Mesenchymal stem cell (in vitro differentiated cells and primary cell): ENCODE results near the gene CBFA2T2.

Experiments
- DNase-seq: peaks from one replicate; pipeline ENCODE4 v3.0.0-alpha.2; 2013
- H2AFZ ChIP-seq: one replicate; pipeline ENCODE4 v1.6.1; 2013; ENCODE audit warnings: low read depth, mild to moderate bottlenecking, control low read depth, inconsistent platforms, low read length, moderate library complexity
- H2AK5ac ChIP-seq: 2 replicates; pipeline ENCODE4 v1.6.1; 2013; ENCODE audit warnings: low read length, moderate library complexity, mild to moderate bottlenecking, inconsistent platforms; ENCODE audit not compliant: severe bottlenecking
- H2BK120ac ChIP-seq: one replicate; pipeline ENCODE4 v1.6.1; 2013; ENCODE audit warnings: low read depth, mild to moderate bottlenecking, inconsistent platforms, low read length, moderate library complexity
- H2BK12ac ChIP-seq, 2 experiments: one replicate each; pipeline ENCODE4 v1.6.1; 2013; ENCODE audit warnings: inconsistent platforms in 2 of 2, low read length in 2 of 2, mild to moderate bottlenecking in 2 of 2, moderate library complexity in 2 of 2, control low read depth in 1 of 2
- H2BK15ac ChIP-seq: one replicate; pipeline ENCODE4 v1.6.1; 2013; ENCODE audit warnings: mild to moderate bottlenecking, low read depth, inconsistent platforms; ENCODE audit not compliant: poor library complexity, severe bottlenecking
- H2BK5ac ChIP-seq: 2 replicates; pipeline ENCODE4 v1.6.1; 2013; ENCODE audit warnings: low read depth, mild to moderate bottlenecking, low read length, control low read depth, inconsistent platforms; ENCODE audit not compliant: poor library complexity, severe bottlenecking
- H3K14ac ChIP-seq, 2 experiments: one replicate each; pipeline ENCODE4 v1.6.1; 2013; ENCODE audit warnings: inconsistent platforms in 2 of 2, low read length in 2 of 2, control low read depth in 1 of 2, mild to moderate bottlenecking in 1 of 2, moderate library complexity in 1 of 2
- H3K18ac ChIP-seq, 2 experiments: one replicate each; pipeline ENCODE4 v1.6.1; 2013; ENCODE audit warnings: inconsistent platforms in 2 of 2, low read length in 2 of 2, control low read depth in 1 of 2, low read depth in 1 of 2, mild to moderate bottlenecking in 1 of 2
- H3K23ac ChIP-seq, 2 experiments: one replicate each; pipeline ENCODE4 v1.6.1; 2013; ENCODE audit warnings: inconsistent platforms in 2 of 2, low read length in 2 of 2, mild to moderate bottlenecking in 2 of 2, moderate library complexity in 2 of 2, control low read depth in 1 of 2
- H3K27ac ChIP-seq: 2 replicates; pipeline ENCODE4 v1.5.1; 2013; ENCODE audit warnings: mild to moderate bottlenecking, moderate library complexity, low read length, control low read depth, inconsistent platforms; ENCODE audit not compliant: poor library complexity, severe bottlenecking
- H3K27me3 ChIP-seq, 2 experiments: 2 replicates each; pipeline versions ENCODE4 v1.6.1 to v1.7.0; 2013; ENCODE audit warnings: low read length in 2 of 2, mild to moderate bottlenecking in 2 of 2, moderate library complexity in 2 of 2, control low read depth in 1 of 2, inconsistent platforms in 1 of 2; ENCODE audit not compliant: control insufficient read depth in 1 of 2, insufficient read depth in 1 of 2
- H3K36me3 ChIP-seq, 2 experiments: 2 replicates each; pipeline versions ENCODE4 v1.6.1 to v1.7.0; 2013; ENCODE audit warnings: low read length in 2 of 2, control low read depth in 1 of 2, inconsistent platforms in 1 of 2, low read depth in 1 of 2, mild to moderate bottlenecking in 1 of 2; ENCODE audit not compliant: insufficient read depth in 2 of 2, control insufficient read depth in 1 of 2
- H3K4ac ChIP-seq, 2 experiments: one replicate each; pipeline ENCODE4 v1.6.1; 2013; ENCODE audit warnings: inconsistent platforms in 2 of 2, low read length in 2 of 2, mild to moderate bottlenecking in 2 of 2, moderate library complexity in 2 of 2, control low read depth in 1 of 2, low read depth in 1 of 2
- H3K4me1 ChIP-seq: 2 replicates; pipeline ENCODE4 v1.6.1; 2013; ENCODE audit warnings: low read depth, low read length, control low read depth; ENCODE audit not compliant: control insufficient read depth, insufficient read depth
- H3K4me2 ChIP-seq: 2 replicates; pipeline ENCODE4 v1.6.1; 2013; ENCODE audit warnings: low read length, mild to moderate bottlenecking, inconsistent platforms; ENCODE audit not compliant: poor library complexity, severe bottlenecking
- H3K4me3 ChIP-seq, 2 experiments: 2 replicates each; pipeline versions ENCODE4 v1.5.1 to v1.7.0; 2013; ENCODE audit warnings: low read length in 2 of 2, mild to moderate bottlenecking in 2 of 2, control low read depth in 1 of 2, low read depth in 1 of 2; ENCODE audit not compliant: insufficient read depth in 1 of 2
- H3K79me1 ChIP-seq: replicated peaks from 2 replicates; pipeline ENCODE4 v1.6.1; 2013; ENCODE audit warnings: mild to moderate bottlenecking, control low read depth, low read length, inconsistent platforms; ENCODE audit not compliant: poor library complexity, severe bottlenecking
- H3K9ac ChIP-seq: 2 replicates; pipeline ENCODE4 v1.7.0; 2013; ENCODE audit warnings: mild to moderate bottlenecking, low read length, moderate library complexity
- H3K9me3 ChIP-seq: 2 replicates; pipeline ENCODE4 v1.7.0; 2013; ENCODE audit warnings: mild to moderate bottlenecking, low read length; ENCODE audit not compliant: control insufficient read depth
- H4K8ac ChIP-seq: one replicate; pipeline ENCODE4 v1.6.1; 2013; ENCODE audit warnings: inconsistent platforms, mild to moderate bottlenecking, low read length, moderate library complexity
- H4K91ac ChIP-seq: one replicate; pipeline ENCODE4 v1.6.1; 2013; ENCODE audit warnings: mild to moderate bottlenecking, low read length, inconsistent platforms
- WGBS: methylation state at CpG from one replicate; pipeline ENCODE4 v1.1.7; 2013; ENCODE audit warnings: mixed read lengths; 5-methylcytosine and 5-hydroxymethylcytosine counted together

CBFA2T2 gene

DNA sequence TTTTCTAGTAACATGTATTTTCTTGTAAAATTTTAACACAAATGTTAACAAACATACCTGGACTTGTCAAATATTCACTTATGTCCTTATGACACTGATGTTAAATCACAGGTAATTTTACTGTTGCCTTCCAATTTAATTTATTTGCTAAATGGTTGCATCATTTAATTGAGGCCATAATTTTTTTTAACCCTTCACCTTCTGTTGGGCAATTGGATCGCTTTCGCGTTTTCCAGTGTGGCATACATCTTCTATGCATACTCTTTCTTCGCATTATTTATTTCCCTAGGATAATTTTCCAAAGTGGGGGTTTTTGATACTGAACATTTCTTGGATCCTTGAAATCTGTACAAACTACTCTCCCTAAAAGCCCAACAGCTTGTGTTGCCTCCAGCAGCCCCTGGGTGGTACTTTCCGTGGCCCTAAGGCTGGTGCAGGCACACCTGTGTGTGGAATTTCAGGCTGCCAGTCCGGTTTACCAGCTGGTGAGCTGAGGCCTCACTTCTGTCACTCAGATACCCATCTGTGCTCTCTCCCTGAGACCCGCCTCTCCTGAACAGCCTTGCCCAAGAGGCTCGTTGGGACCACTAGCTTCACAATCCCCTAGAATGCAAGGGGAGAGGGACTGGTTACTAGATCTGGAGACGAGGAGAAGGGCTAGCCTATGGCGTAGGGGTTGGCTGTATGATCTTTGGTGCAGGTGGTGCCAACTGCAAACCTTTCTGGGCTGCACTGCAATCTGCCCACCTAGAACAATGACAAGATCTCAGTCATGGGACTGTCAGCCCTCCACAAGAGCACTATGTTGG lies 161.1 kb downstream of the CBFA2T2 start:
- no peak overlapping the region for H2BK5ac ChIP-seq
- no peak overlapping the region for H3K18ac ChIP-seq
- H3K14ac ChIP-seq, result no peak overlapping the region
- H2BK12ac ChIP-seq, result no peak overlapping the region
- H3K4me3 ChIP-seq, result no peak overlapping the region
- H4K8ac ChIP-seq, result no peak overlapping the region
- peaks cover 2% of the 10 kb centered on the region for H3K79me1 ChIP-seq
- WGBS, result 86% methylated on average over 10 of the region's 10 CpGs
- peak overlapping the region in 1 of 2 experiments; percentile 79 for H3K23ac ChIP-seq
- peaks cover 0 to 3% of the 10 kb centered on the region in 2 experiments for H3K27me3 ChIP-seq
- H3K36me3 ChIP-seq, result peaks cover 3 to 21% of the 10 kb centered on the region in 2 experiments
- no peak overlapping the region for H2AK5ac ChIP-seq
- H4K91ac ChIP-seq, result no peak overlapping the region
- peaks cover 31% of the 10 kb centered on the region for H3K4me1 ChIP-seq
- H3K9ac ChIP-seq, result no peak overlapping the region
- H3K4me2 ChIP-seq, result no peak overlapping the region
- no peak overlapping the region for H2BK120ac ChIP-seq
- no peak overlapping the region for H3K27ac ChIP-seq
- no peak overlapping the region for H2AFZ ChIP-seq
- DNase-seq, result no peak
- no peak overlapping the region for H2BK15ac ChIP-seq
- H3K4ac ChIP-seq, result no peak overlapping the region
- no peaks in the 10 kb centered on the region for H3K9me3 ChIP-seq

DNA sequence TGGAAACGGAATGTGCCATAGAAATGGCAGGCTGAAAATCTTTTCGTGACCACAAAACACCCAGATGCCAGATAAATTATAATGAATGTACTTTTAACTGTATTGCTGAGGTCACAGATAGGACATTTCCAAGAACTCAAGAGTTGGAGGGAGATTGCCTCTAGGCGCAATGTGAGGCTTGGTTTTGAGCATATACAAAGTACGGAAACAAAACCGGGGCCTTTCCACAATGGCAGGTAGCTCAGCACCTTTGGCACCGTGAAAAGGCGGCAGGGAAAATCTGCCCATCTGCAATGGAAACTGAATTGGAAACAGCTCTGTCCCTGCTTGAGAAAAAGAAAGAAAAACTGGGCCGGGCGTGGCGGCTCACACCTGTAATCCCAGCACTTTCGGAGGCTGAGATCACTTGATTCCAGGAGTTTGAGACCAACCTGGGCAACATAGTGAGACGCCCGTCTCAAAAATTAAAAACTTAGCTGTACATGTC lies 161.7 kb downstream of the CBFA2T2 start:
- Histone ChIP-seq H4K8ac (no peak overlapping the region), H3K36me3 (peaks cover 0 to 24% of the 10 kb centered on the region in 2 experiments), H3K4me3 (no peak overlapping the region), H3K9me3 (no peaks in the 10 kb centered on the region), H2BK15ac (no peak overlapping the region), H3K4me1 (peaks cover 31% of the 10 kb centered on the region), H2AFZ (no peak overlapping the region), H2BK5ac (no peak overlapping the region), H3K18ac (no peak overlapping the region), H3K14ac (no peak overlapping the region), H4K91ac (no peak overlapping the region), H3K9ac (no peak overlapping the region), H2AK5ac (no peak overlapping the region), H3K27me3 (peaks cover 0 to 3% of the 10 kb centered on the region in 2 experiments), H3K27ac (no peak overlapping the region), H3K4ac (no peak overlapping the region), H3K79me1 (peaks cover 2% of the 10 kb centered on the region), H2BK120ac (no peak overlapping the region), H3K23ac (no peak overlapping the region), H3K4me2 (no peak overlapping the region), H2BK12ac (no peak overlapping the region)
- WGBS, result 96% methylated on average over 11 of the region's 13 CpGs
- no peak for DNase-seq

DNA sequence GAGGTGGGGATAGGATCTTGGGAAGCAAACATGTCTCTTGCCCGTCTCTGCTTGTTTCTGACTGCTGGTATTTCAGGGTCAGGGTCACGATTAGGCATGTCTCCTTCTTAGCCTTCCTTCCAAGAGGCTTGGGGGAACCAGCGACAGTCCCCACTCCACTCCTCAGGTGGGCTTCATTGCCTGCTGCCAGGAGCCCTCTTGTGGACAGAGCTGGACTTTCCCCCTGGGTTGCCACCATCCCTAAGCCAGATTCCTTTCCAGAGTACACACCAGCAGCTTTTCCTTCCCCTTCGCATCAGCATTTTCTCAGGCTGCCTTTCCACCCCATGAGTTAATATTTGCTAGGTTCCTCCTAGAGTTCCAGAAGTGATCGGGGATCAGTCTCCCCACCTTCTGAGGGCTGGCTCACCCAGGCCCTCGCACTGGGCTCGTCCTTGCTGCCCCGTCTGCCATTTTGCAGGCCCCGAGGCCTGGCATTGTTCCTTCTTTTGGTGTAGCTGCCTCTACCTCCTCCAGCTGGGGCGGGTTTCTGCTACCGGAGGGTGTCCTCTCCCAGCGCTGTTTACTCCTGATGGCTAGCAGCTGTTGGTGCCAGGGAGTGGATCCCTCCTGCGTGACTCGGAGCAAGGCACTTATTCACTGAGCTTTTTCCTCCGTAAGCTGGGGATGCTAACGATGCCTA lies 163.5 kb downstream of the CBFA2T2 start:
- Histone ChIP-seq H3K36me3 (peaks cover 9 to 37% of the 10 kb centered on the region in 2 experiments), H2BK120ac (no peak overlapping the region), H3K4me2 (peak overlapping the region; percentile 17), H3K9me3 (no peaks in the 10 kb centered on the region), H2BK15ac (no peak overlapping the region), H4K8ac (peak overlapping the region; percentile 12), H3K14ac (no peak overlapping the region), H3K4me3 (peak overlapping the region in 1 of 2 experiments; percentile 55), H2AK5ac (peak overlapping the region; percentile 13), H3K4ac (no peak overlapping the region), H3K27me3 (peaks cover 0 to 3% of the 10 kb centered on the region in 2 experiments), H3K23ac (no peak overlapping the region), H2AFZ (no peak overlapping the region), H2BK12ac (no peak overlapping the region), H3K18ac (no peak overlapping the region), H3K27ac (peak overlapping the region; percentile 3), H3K4me1 (peaks cover 21% of the 10 kb centered on the region), H3K79me1 (peaks cover 2% of the 10 kb centered on the region), H3K9ac (peak overlapping the region; percentile 75), H2BK5ac (no peak overlapping the region), H4K91ac (no peak overlapping the region)
- WGBS, result 66% methylated on average over 16 of the region's 16 CpGs
- peak; percentile 69 for DNase-seq
